ENCODE measurements around the gene SBNO2.

Gene SBNO2

GRCh38 chr19:1061987-1062386 lies 112.1 kb downstream of the SBNO2 start:
- H3K36me3 ChIP-seq (ENCODE audit: insufficient read depth, low read length) = peaks cover 13% of the 10 kb centered on the region
- no peak overlapping the region for H3K9ac ChIP-seq (ENCODE audit: low read depth, low read length)
- H3K27me3 ChIP-seq (ENCODE audit: control insufficient read depth, insufficient read depth, low read length) = peaks cover 7% of the 10 kb centered on the region
- H3K4me3 ChIP-seq (ENCODE audit: low read length) = no peak overlapping the region
- H3K9me3 ChIP-seq (replicated peaks; ENCODE audit: low read length) = peaks cover 19% of the 10 kb centered on the region
- H3K4me1 ChIP-seq (ENCODE audit: control insufficient read depth, insufficient read depth, low read length) = peaks cover 8% of the 10 kb centered on the region
- H3K4me2 ChIP-seq (ENCODE audit: low read length) = no peak overlapping the region

GRCh38 chr19:1060689-1061088 lies 113.4 kb downstream of the SBNO2 start:
- peaks cover 29% of the 10 kb centered on the region for H3K9me3 ChIP-seq (replicated peaks; ENCODE audit: low read length)
- H3K4me2 ChIP-seq (ENCODE audit: low read length) = no peak overlapping the region
- no peak overlapping the region for H3K9ac ChIP-seq (ENCODE audit: low read depth, low read length)
- H3K4me3 ChIP-seq (ENCODE audit: low read length) = no peak overlapping the region
- H3K4me1 ChIP-seq (ENCODE audit: control insufficient read depth, insufficient read depth, low read length) = peaks cover 2% of the 10 kb centered on the region
- H3K27me3 ChIP-seq (ENCODE audit: control insufficient read depth, insufficient read depth, low read length) = no peaks in the 10 kb centered on the region
- peaks cover 23% of the 10 kb centered on the region for H3K36me3 ChIP-seq (ENCODE audit: insufficient read depth, low read length)

GRCh38 chr19:1058112-1058511 lies 116.0 kb downstream of the SBNO2 start:
- Histone ChIP-seq H3K4me3 (ENCODE audit: low read length) (no peak overlapping the region), H3K9me3 (replicated peaks; ENCODE audit: low read length) (peaks cover 33% of the 10 kb centered on the region), H3K4me1 (ENCODE audit: control insufficient read depth, insufficient read depth, low read length) (no peaks in the 10 kb centered on the region), H3K9ac (ENCODE audit: low read depth, low read length) (no peak overlapping the region), H3K36me3 (ENCODE audit: insufficient read depth, low read length) (peaks cover 30% of the 10 kb centered on the region), H3K27me3 (ENCODE audit: control insufficient read depth, insufficient read depth, low read length) (no peaks in the 10 kb centered on the region), H3K4me2 (ENCODE audit: low read length) (no peak overlapping the region)
